HCT116 (cell line): Measurements from ENCODE around the gene STK32B.
"Not testable (repeated sequence)": the region's sequence is repeated elsewhere in the genome, so short reads cannot be mapped to it uniquely, and the experiment has no call there.

Experiments
- EGR1 ChIP-seq: IDR thresholded peaks from 2 replicates; pipeline ENCODE4 v1.6.1; 2012; ENCODE audit warnings: low read depth
- EZH2 ChIP-seq: fragments of 200-600 bp; sonication (generic); IDR thresholded peaks from 2 replicates; pipeline ENCODE4 v1.6.1; 2017; ENCODE audit warnings: antibody characterized with exemption, mixed run types
- EZH2phosphoT487 ChIP-seq: fragments of 200-600 bp; IDR thresholded peaks from 2 replicates; pipeline ENCODE4 v1.6.1; 2018; ENCODE audit warnings: antibody characterized with exemption, borderline replicate concordance
- JUND ChIP-seq: IDR thresholded peaks from 2 replicates; pipeline ENCODE4 v1.6.1; 2012
- POLR2A ChIP-seq: IDR thresholded peaks from 2 replicates; pipeline ENCODE4 v1.7.0; 2011; ENCODE audit warnings: borderline replicate concordance; ENCODE audit not compliant: insufficient read depth, insufficient read length; ENCODE audit errors: extremely low read depth
- POLR2AphosphoS5 ChIP-seq: IDR thresholded peaks from 2 replicates; pipeline ENCODE4 v1.6.1; 2011; ENCODE audit warnings: mild to moderate bottlenecking, low read depth, low read length, moderate library complexity
- SRF ChIP-seq: IDR thresholded peaks from 2 replicates; pipeline ENCODE4 v1.6.1; 2012; ENCODE audit warnings: low read depth
- TCF7L2 ChIP-seq: IDR thresholded peaks from 2 replicates; pipeline ENCODE4 v1.7.0; 2011; ENCODE audit warnings: borderline replicate concordance, inconsistent platforms; ENCODE audit not compliant: insufficient read depth, insufficient read length; ENCODE audit errors: extremely low read depth
- ZNF274 ChIP-seq: fragments of 200-500 bp; sonication (Bioruptor generic); IDR thresholded peaks from 2 replicates; pipeline ENCODE4 v1.6.1; 2014; ENCODE audit warnings: mild to moderate bottlenecking, low read depth, low read length, inconsistent platforms
- TF ChIP-seq, protein P1 (sequence below), 3 experiments: fragments of 200-600 bp in 1 of 3; sonication (generic) in 1 of 3; IDR thresholded peaks in 2 of 3; conservative IDR thresholded peaks in 1 of 3; 2 replicates each; pipeline ENCODE4 v1.5.1; 2012 to 2017; ENCODE audit warnings: low read depth in 2 of 3, low read length in 2 of 3, antibody characterized with exemption in 1 of 3, borderline replicate concordance in 1 of 3, control low read depth in 1 of 3, mild to moderate bottlenecking in 1 of 3, mixed read lengths in 1 of 3, mixed run types in 1 of 3, moderate library complexity in 1 of 3; ENCODE audit not compliant: insufficient read depth in 1 of 3
- TF ChIP-seq, protein P2 (sequence below): IDR thresholded peaks from 2 replicates; pipeline ENCODE4 v1.6.1; 2012

- TF ChIP-seq, protein P1, sequence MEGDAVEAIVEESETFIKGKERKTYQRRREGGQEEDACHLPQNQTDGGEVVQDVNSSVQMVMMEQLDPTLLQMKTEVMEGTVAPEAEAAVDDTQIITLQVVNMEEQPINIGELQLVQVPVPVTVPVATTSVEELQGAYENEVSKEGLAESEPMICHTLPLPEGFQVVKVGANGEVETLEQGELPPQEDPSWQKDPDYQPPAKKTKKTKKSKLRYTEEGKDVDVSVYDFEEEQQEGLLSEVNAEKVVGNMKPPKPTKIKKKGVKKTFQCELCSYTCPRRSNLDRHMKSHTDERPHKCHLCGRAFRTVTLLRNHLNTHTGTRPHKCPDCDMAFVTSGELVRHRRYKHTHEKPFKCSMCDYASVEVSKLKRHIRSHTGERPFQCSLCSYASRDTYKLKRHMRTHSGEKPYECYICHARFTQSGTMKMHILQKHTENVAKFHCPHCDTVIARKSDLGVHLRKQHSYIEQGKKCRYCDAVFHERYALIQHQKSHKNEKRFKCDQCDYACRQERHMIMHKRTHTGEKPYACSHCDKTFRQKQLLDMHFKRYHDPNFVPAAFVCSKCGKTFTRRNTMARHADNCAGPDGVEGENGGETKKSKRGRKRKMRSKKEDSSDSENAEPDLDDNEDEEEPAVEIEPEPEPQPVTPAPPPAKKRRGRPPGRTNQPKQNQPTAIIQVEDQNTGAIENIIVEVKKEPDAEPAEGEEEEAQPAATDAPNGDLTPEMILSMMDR (IDR thresholded peaks at IDR 0.05 in 2 of 3, conservative IDR thresholded peaks at IDR 0.05 in 1 of 3; ENCODE audit: borderline replicate concordance in 1 of 3, insufficient read depth in 1 of 3, low read depth in 2 of 3, low read length in 2 of 3) = not testable (repeated sequence)
- TF ChIP-seq POLR2A, TCF7L2, SRF, EGR1, EZH2, JUND, ZNF274, EZH2phosphoT487, POLR2AphosphoS5: not testable (repeated sequence)
- TF ChIP-seq, protein P2, sequence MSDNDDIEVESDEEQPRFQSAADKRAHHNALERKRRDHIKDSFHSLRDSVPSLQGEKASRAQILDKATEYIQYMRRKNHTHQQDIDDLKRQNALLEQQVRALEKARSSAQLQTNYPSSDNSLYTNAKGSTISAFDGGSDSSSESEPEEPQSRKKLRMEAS = not testable (repeated sequence)
Observed at GRCh38 chr4:5006932-5007331, 44.3 kb upstream of the STK32B start.
